IMR-90 (cell line): ENCODE measurements around the gene TSBP1. TPM values are rescaled to one million over a fixed set of nuclear protein-coding genes. Genes with fewer than 3 reads are reported as not detected.

ENCODE experiments used
- ATAC-seq: fragments of 200-7000 bp; cut with Tn5 transposase; 2 replicates; pipeline ENCODE4 v1.9.1; 2020; ENCODE audit warnings: low read depth, mild to moderate bottlenecking, moderate library complexity
- BruUV-seq: library from RNA; stranded (reverse); fragments of 400-500 nt; replicated peaks from 2 replicates; lab custom pipeline; 2021; lab: Mats Ljungman, UMichigan
- CTCF ChIA-PET: fragments of 300-600 bp; formaldehyde crosslinking; extraction: SDS; loops from one replicate; lab custom pipeline; 2021; ENCODE audit warnings: antibody characterized with exemption; lab: Yijun Ruan, JAX
- POLR2A ChIA-PET: fragments of 300-600 bp; sonication (Branson Sonifier 250); formaldehyde crosslinking; loops from one replicate; lab custom pipeline; 2022; ENCODE audit warnings: antibody characterized with exemption; ENCODE audit not compliant: unreplicated experiment; lab: Charles Lee
- DNase-seq: peaks from one replicate; pipeline ENCODE4 v3.0.0; 2013
- H2AFZ ChIP-seq: replicated peaks from 2 replicates; pipeline ENCODE3; 2013; ENCODE audit warnings: low read length, mild to moderate bottlenecking; ENCODE audit not compliant: poor library complexity
- H2AK5ac ChIP-seq: 2 replicates; pipeline ENCODE4 v1.6.1; 2013; ENCODE audit warnings: low read depth, low read length, inconsistent platforms
- H2AK9ac ChIP-seq: replicated peaks from 2 replicates; pipeline ENCODE3; 2013; ENCODE audit warnings: mild to moderate bottlenecking, low read depth, low read length, moderate library complexity; ENCODE audit not compliant: poor library complexity
- H2BK120ac ChIP-seq: 2 replicates; pipeline ENCODE4 v1.6.1; 2013; ENCODE audit warnings: low read depth, low read length, inconsistent platforms
- H2BK15ac ChIP-seq: 3 replicates; pipeline ENCODE4 v1.6.1; 2013; ENCODE audit warnings: low read depth, low read length, inconsistent platforms
- H2BK20ac ChIP-seq: 2 replicates; pipeline ENCODE4 v1.6.1; 2013; ENCODE audit warnings: low read depth, mild to moderate bottlenecking, inconsistent platforms, low read length, moderate library complexity
- H2BK5ac ChIP-seq: 2 replicates; pipeline ENCODE4 v1.6.1; 2013; ENCODE audit warnings: mild to moderate bottlenecking, low read depth, low read length, inconsistent platforms; ENCODE audit not compliant: poor library complexity, severe bottlenecking
- H3K14ac ChIP-seq: replicated peaks from 2 replicates; pipeline ENCODE4 v1.6.1; 2013; ENCODE audit warnings: low read depth, low read length, inconsistent platforms
- H3K18ac ChIP-seq: 2 replicates; pipeline ENCODE4 v1.6.1; 2013; ENCODE audit warnings: low read depth, low read length, control low read depth
- H3K23ac ChIP-seq: 2 replicates; pipeline ENCODE4 v1.6.1; 2013; ENCODE audit warnings: low read depth, low read length, inconsistent platforms
- H3K27ac ChIP-seq: 2 replicates; pipeline ENCODE4 v1.5.1; 2013; ENCODE audit warnings: mild to moderate bottlenecking, control low read depth, low read length; ENCODE audit not compliant: insufficient read depth
- H3K27me3 ChIP-seq: 2 replicates; pipeline ENCODE4 v1.6.1; 2013; ENCODE audit warnings: low read length; ENCODE audit not compliant: control insufficient read depth, insufficient read depth
- H3K36me3 ChIP-seq: 2 replicates; pipeline ENCODE4 v1.6.1; 2013; ENCODE audit warnings: low read length, mixed read lengths; ENCODE audit not compliant: control insufficient read depth, insufficient read depth
- H3K4ac ChIP-seq: 2 replicates; pipeline ENCODE4 v1.6.1; 2013; ENCODE audit warnings: low read depth, low read length, inconsistent platforms
- H3K4me1 ChIP-seq: 2 replicates; pipeline ENCODE4 v1.6.1; 2013; ENCODE audit warnings: low read length, mixed read lengths; ENCODE audit not compliant: control insufficient read depth, insufficient read depth
- H3K4me2 ChIP-seq: 2 replicates; pipeline ENCODE4 v1.6.1; 2013; ENCODE audit warnings: low read depth, mild to moderate bottlenecking, control low read depth, low read length, moderate library complexity
- H3K4me3 ChIP-seq: 2 replicates; pipeline ENCODE4 v1.5.1; 2013; ENCODE audit warnings: low read depth, mild to moderate bottlenecking, control low read depth, low read length, moderate library complexity; ENCODE audit not compliant: insufficient read depth
- H3K56ac ChIP-seq: 2 replicates; pipeline ENCODE4 v1.6.1; 2013; ENCODE audit warnings: low read length, inconsistent platforms; ENCODE audit not compliant: insufficient read depth; ENCODE audit errors: extremely low read depth
- H3K79me1 ChIP-seq, 2 experiments: 2 replicates each; pipeline ENCODE4 v1.6.1; 2013; ENCODE audit warnings: low read length in 2 of 2, inconsistent platforms in 1 of 2, low read depth in 1 of 2
- H3K9ac ChIP-seq: 2 replicates; pipeline ENCODE4 v1.6.1; 2013; ENCODE audit warnings: low read depth, low read length, control low read depth
- H3K9me1 ChIP-seq: 2 replicates; pipeline ENCODE4 v1.6.1; 2013; ENCODE audit warnings: low read length, inconsistent platforms; ENCODE audit not compliant: insufficient read depth
- H3K9me3 ChIP-seq: 2 replicates; pipeline ENCODE4 v1.6.1; 2013; ENCODE audit warnings: low read length; ENCODE audit not compliant: control insufficient read depth, insufficient read depth
- H4K20me1 ChIP-seq: 2 replicates; pipeline ENCODE4 v1.6.1; 2013; ENCODE audit warnings: low read length, inconsistent platforms; ENCODE audit not compliant: insufficient read depth
- H4K5ac ChIP-seq: 2 replicates; pipeline ENCODE4 v1.6.1; 2013; ENCODE audit warnings: mild to moderate bottlenecking, low read depth, low read length, control low read depth
- H4K8ac ChIP-seq, 2 experiments: 2 replicates each; pipeline ENCODE4 v1.6.1; 2013; ENCODE audit warnings: low read depth in 2 of 2, low read length in 2 of 2, control low read depth in 1 of 2, inconsistent platforms in 1 of 2
- H4K91ac ChIP-seq: 2 replicates; pipeline ENCODE4 v1.6.1; 2013; ENCODE audit warnings: low read depth, low read length, inconsistent platforms; ENCODE audit not compliant: insufficient read depth
- BHLHE40 ChIP-seq: fragments of 150-350 bp; IDR thresholded peaks from 2 replicates; pipeline ENCODE4 v1.6.1; 2016; ENCODE audit warnings: mild to moderate bottlenecking, low read depth, low read length
- CEBPB ChIP-seq: IDR thresholded peaks from 2 replicates; pipeline ENCODE4 v1.6.1; 2012; ENCODE audit warnings: low read depth, low read length, improper control_type of control experiment
- FOS ChIP-seq: fragments of 150-350 bp; IDR thresholded peaks from 2 replicates; pipeline ENCODE4 v1.6.1; 2016; ENCODE audit warnings: low read depth, low read length
- MAFK ChIP-seq: IDR thresholded peaks from 2 replicates; pipeline ENCODE4 v1.6.1; 2012; ENCODE audit warnings: low read depth, low read length, improper control_type of control experiment
- NFE2L2 ChIP-seq: fragments of 150-350 bp; IDR thresholded peaks from 2 replicates; pipeline ENCODE4 v1.6.1; 2016; ENCODE audit warnings: low read depth, mild to moderate bottlenecking, low read length
- RAD21 ChIP-seq: IDR thresholded peaks from 2 replicates; pipeline ENCODE4 v1.6.1; 2012; ENCODE audit warnings: low read length, improper control_type of control experiment
- WGBS, 2 experiments: methylation state at CpG; one replicate each; pipeline versions ENCODE4 v1.1.5 to v1.1.7; 2013; ENCODE audit warnings: missing lambda C conversion rate in 2 of 2; ENCODE audit not compliant: insufficient read length in 1 of 2; ENCODE audit errors: extremely low coverage in 2 of 2; 5-methylcytosine and 5-hydroxymethylcytosine counted together
- dilution Hi-C: fragments of 300-500 bp; cut with HindIII; formaldehyde crosslinking; loops from one replicate; pipeline ENCODE4 v1.14.3; 2018; ENCODE audit warnings: low sequenced_read_pairs; ENCODE audit not compliant: unreplicated experiment
- in situ Hi-C: fragments of 300-500 bp; cut with MboI; formaldehyde crosslinking; loops from 3 replicates; pipeline ENCODE4 v1.14.3; 2019; ENCODE audit warnings: low sequenced_read_pairs, inconsistent platforms, mixed read lengths
- intact Hi-C: fragments of 100-400 bp; cut with micrococcal nuclease; formaldehyde crosslinking; loops from 2 replicates; pipeline ENCODE4 v1.10.0; 2022
- polyA plus RNA-seq, 3 experiments: library from polyadenylated mRNA; depleted of rRNA; stranded (reverse); fragments of >200 nt; gene quantifications; 2 replicates each; pipeline ENCODE4 v1.2.3, GENCODE V29; 2012; ENCODE audit warnings: low replicate concordance in 1 of 3
- total RNA-seq: library from RNA; depleted of rRNA; stranded (reverse); fragments of >200 nt; gene quantifications from 2 replicates; pipeline ENCODE4 v1.2.3, GENCODE V29; 2012
- TF ChIP-seq, protein P1 (sequence below): fragments of 150-350 bp; IDR thresholded peaks from 2 replicates; pipeline ENCODE4 v1.6.1; 2016; ENCODE audit warnings: low read depth, mild to moderate bottlenecking, low read length, moderate library complexity, borderline replicate concordance
- TF ChIP-seq, protein P2 (sequence below): fragments of 150-350 bp; IDR thresholded peaks from 2 replicates; pipeline ENCODE4 v1.6.1; 2017; ENCODE audit warnings: mild to moderate bottlenecking, antibody characterized with exemption, low read length, low read depth
- TF ChIP-seq, protein P3 (sequence below): conservative IDR thresholded peaks from 2 replicates; pipeline ENCODE4 v1.5.1; 2012; ENCODE audit warnings: mild to moderate bottlenecking, low read depth, low read length, improper control_type of control experiment

Gene TSBP1
- total and polyA plus RNA-seq, 2 of the 4 experiments (the other 2 are of a cell fraction), result not detected

DNA sequence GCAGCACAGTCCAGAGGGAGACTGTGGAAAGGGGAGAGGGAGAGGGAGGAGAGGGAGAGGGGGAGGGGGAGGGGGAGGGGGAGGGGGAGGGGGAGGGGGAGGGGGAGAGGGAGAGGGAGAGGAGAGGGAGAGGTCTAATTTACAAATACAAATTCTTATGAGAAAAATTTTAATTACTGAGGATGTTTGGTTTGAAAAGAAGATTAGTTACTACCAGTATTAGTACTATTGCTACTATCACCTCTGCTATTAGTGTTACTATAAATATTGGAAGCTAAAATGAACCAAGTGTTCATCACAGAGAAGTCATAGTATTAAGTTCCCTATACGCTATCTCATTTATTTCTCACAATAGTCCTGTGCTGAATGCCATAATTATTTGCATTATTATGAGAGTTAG lies 14.3 kb upstream of the TSBP1 start:
- no peak overlapping the region for H2BK120ac ChIP-seq
- no peak overlapping the region for H3K4me3 ChIP-seq
- H3K14ac ChIP-seq, result no peak overlapping the region
- H3K27me3 ChIP-seq, result peaks cover 7% of the 10 kb centered on the region
- no peak overlapping the region for H3K23ac ChIP-seq
- H3K9me3 ChIP-seq, result no peaks in the 10 kb centered on the region
- no peak for DNase-seq
- BruUV-seq, result no TSS peak
- no peak for ATAC-seq
- TF ChIP-seq CEBPB (no peak), BHLHE40 (no peak), FOS (no peak), RAD21 (no peak), NFE2L2 (no peak), MAFK (no peak)
- TF ChIP-seq, protein P1, sequence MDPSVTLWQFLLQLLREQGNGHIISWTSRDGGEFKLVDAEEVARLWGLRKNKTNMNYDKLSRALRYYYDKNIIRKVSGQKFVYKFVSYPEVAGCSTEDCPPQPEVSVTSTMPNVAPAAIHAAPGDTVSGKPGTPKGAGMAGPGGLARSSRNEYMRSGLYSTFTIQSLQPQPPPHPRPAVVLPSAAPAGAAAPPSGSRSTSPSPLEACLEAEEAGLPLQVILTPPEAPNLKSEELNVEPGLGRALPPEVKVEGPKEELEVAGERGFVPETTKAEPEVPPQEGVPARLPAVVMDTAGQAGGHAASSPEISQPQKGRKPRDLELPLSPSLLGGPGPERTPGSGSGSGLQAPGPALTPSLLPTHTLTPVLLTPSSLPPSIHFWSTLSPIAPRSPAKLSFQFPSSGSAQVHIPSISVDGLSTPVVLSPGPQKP, result no peak
- TF ChIP-seq, protein P2, sequence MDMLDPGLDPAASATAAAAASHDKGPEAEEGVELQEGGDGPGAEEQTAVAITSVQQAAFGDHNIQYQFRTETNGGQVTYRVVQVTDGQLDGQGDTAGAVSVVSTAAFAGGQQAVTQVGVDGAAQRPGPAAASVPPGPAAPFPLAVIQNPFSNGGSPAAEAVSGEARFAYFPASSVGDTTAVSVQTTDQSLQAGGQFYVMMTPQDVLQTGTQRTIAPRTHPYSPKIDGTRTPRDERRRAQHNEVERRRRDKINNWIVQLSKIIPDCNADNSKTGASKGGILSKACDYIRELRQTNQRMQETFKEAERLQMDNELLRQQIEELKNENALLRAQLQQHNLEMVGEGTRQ, result no peak
- TF ChIP-seq, protein P3, sequence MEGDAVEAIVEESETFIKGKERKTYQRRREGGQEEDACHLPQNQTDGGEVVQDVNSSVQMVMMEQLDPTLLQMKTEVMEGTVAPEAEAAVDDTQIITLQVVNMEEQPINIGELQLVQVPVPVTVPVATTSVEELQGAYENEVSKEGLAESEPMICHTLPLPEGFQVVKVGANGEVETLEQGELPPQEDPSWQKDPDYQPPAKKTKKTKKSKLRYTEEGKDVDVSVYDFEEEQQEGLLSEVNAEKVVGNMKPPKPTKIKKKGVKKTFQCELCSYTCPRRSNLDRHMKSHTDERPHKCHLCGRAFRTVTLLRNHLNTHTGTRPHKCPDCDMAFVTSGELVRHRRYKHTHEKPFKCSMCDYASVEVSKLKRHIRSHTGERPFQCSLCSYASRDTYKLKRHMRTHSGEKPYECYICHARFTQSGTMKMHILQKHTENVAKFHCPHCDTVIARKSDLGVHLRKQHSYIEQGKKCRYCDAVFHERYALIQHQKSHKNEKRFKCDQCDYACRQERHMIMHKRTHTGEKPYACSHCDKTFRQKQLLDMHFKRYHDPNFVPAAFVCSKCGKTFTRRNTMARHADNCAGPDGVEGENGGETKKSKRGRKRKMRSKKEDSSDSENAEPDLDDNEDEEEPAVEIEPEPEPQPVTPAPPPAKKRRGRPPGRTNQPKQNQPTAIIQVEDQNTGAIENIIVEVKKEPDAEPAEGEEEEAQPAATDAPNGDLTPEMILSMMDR, result no peak
- H3K9ac ChIP-seq, result no peak overlapping the region
- no peaks in the 10 kb centered on the region for H3K36me3 ChIP-seq
- H2BK5ac ChIP-seq, result no peak overlapping the region
- no peaks in the 10 kb centered on the region for H3K79me1 ChIP-seq
- no peak overlapping the region for H3K18ac ChIP-seq
- no peak overlapping the region for H3K56ac ChIP-seq
- no peak overlapping the region for H3K4ac ChIP-seq
- H4K20me1 ChIP-seq, result no peaks in the 10 kb centered on the region
- no peak overlapping the region for H2BK15ac ChIP-seq
- H2AK5ac ChIP-seq, result no peak overlapping the region
- H3K4me2 ChIP-seq, result no peak overlapping the region
- CTCF ChIA-PET, result no interaction called here
- dilution Hi-C loops, result no loop called here
- H3K27ac ChIP-seq, result no peak overlapping the region
- no peaks in the 10 kb centered on the region for H3K4me1 ChIP-seq
- in situ Hi-C loops, result no loop called here
- no peak overlapping the region for H4K8ac ChIP-seq
- WGBS, 2 experiments, result no CpG with 5 or more reads among the region's 1 CpG
- H4K5ac ChIP-seq, result no peak overlapping the region
- intact Hi-C loops, result no loop called here
- POLR2A ChIA-PET, result no interaction called here
- H4K91ac ChIP-seq, result no peak overlapping the region
- H2AK9ac ChIP-seq, result no peak overlapping the region
- H2AFZ ChIP-seq, result no peak overlapping the region
- H2BK20ac ChIP-seq, result no peak overlapping the region
- H3K9me1 ChIP-seq, result no peaks in the 10 kb centered on the region
